AG04449 (cell line): ENCODE data around the gene SMYD3.
"Not testable (repeated sequence)": the region's sequence is repeated elsewhere in the genome, so short reads cannot be mapped to it uniquely, and the experiment has no call there.

Experiments
- CTCF ChIA-PET: fragments of 350-600 bp; formaldehyde crosslinking; extraction: SDS; loops from one replicate; lab custom pipeline; 2021; ENCODE audit warnings: antibody characterized with exemption; lab: Yijun Ruan, JAX
- POLR2A ChIA-PET: fragments of 400-600, 350-600 bp; formaldehyde crosslinking; extraction: SDS; loops from one replicate; lab custom pipeline; 2020; ENCODE audit warnings: antibody characterized with exemption, inconsistent platforms; lab: Yijun Ruan, JAX
- DNase-seq: peaks from one replicate; pipeline ENCODE4 v3.0.0-alpha.2; 2010; ENCODE audit warnings: low read depth, low spot score
- H3K4me3 ChIP-seq: 2 replicates; pipeline ENCODE4 v1.5.1; 2011; ENCODE audit warnings: low read depth, mild to moderate bottlenecking, control low read depth, low read length
- TF ChIP-seq, protein P1 (sequence below): IDR thresholded peaks from one replicate; pipeline ENCODE4 v1.5.1; 2011; ENCODE audit warnings: mild to moderate bottlenecking, moderate library complexity, low read length, control low read depth, inconsistent platforms; ENCODE audit not compliant: insufficient read depth; ENCODE audit errors: missing control alignments

SMYD3 gene

DNA sequence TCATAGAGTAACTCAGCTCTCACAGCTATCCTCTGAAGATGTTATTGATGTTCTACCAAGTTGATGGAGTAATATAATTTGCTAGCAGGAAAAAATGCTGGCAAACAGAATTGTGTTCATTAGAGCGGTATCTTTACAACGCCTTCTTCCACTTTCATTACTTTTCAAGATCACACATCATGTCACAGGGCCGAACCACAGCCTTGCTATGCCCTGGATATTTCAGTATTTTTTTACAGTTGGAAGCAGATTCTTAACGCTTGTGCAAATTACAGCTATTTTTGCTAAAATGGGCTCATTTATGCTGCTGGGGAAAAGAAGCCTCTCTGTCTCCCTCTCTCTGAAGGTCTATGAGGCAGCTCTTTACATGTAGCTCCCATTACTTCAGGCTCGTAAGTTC is 720.1 kb downstream of the SMYD3 start:
- CTCF ChIA-PET = interaction anchor here (0.7 to 1.2 kb wide), 3 partner anchors 8 to 605 kb away, joined by 3 read pairs; no protein-coding TSS in a partner anchor
- H3K4me3 ChIP-seq = no peak overlapping the region
- DNase-seq = no peak
- POLR2A ChIA-PET = no interaction called here
- TF ChIP-seq, protein P1, sequence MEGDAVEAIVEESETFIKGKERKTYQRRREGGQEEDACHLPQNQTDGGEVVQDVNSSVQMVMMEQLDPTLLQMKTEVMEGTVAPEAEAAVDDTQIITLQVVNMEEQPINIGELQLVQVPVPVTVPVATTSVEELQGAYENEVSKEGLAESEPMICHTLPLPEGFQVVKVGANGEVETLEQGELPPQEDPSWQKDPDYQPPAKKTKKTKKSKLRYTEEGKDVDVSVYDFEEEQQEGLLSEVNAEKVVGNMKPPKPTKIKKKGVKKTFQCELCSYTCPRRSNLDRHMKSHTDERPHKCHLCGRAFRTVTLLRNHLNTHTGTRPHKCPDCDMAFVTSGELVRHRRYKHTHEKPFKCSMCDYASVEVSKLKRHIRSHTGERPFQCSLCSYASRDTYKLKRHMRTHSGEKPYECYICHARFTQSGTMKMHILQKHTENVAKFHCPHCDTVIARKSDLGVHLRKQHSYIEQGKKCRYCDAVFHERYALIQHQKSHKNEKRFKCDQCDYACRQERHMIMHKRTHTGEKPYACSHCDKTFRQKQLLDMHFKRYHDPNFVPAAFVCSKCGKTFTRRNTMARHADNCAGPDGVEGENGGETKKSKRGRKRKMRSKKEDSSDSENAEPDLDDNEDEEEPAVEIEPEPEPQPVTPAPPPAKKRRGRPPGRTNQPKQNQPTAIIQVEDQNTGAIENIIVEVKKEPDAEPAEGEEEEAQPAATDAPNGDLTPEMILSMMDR = no peak

DNA sequence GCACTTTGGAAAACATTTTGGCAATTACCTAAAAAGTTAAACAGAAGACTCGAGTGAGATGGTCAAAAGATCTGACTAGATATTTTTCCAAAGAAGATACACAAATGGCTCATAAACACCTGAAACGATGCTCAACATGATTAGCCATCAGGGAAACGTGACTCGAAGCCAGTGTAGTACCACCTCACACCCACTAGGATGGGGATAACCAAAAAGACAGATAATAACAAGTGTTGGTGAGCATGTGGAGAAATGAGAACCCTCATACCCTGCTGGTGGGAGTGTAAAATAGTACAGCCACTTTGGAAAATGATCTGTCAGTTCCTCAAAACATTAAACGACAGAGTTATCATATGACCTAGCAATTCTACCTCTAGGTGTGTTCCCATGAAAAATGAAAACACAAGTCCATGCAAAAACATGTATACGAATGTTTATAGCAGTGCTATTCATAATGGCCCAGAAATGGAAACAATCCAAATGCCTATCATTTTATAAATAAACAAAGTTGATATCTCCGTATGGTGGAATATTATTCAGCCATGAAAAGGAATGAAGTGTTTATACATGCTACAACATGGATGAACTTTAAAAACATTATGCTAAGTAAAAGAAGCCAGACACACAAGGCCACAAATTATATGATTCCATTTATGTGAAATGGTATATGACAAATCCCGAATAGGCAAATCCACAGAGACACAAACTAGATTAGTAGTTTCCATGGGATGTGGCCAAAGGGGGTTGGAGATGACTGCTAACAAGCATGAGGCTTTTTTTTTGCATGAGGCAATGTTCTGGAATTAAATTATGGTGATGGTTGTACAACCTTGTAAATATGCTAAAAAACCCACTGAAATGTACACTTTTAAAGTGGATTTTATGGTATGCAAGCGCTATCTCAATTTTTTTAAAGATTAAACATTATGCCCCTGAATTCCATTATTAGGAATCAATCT is 727.0 kb downstream of the SMYD3 start:
- DNase-seq = no peak
- TF ChIP-seq, protein P1 = no peak
- ChIA-PET POLR2A (no interaction called here), CTCF (no interaction called here)
- no peak overlapping the region for H3K4me3 ChIP-seq

DNA sequence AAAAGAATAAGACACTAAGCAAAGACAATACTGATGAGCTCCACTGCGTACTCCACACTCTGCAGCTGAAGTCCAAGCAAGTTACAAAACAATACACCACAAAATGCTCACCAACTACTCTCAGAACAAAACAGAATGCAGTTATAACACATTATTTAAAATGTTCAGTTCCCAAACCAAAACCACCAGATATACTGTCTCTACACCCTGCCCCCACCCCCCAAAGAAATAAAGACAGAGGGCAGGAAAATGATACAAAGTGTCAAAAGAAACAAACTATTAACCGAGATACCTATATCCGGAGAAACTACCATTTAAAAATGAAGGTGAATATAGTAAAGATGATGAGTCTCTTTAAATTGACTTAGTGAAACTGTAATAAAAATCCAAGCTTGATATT is 729.3 kb downstream of the SMYD3 start:
- TF ChIP-seq, protein P1 = no peak
- H3K4me3 ChIP-seq = no peak overlapping the region
- POLR2A ChIA-PET = no interaction called here
- CTCF ChIA-PET = interaction anchor here (0.5 kb wide), 1 partner anchor 959 kb away, joined by 3 read pairs; no protein-coding TSS in a partner anchor
- no peak for DNase-seq

DNA sequence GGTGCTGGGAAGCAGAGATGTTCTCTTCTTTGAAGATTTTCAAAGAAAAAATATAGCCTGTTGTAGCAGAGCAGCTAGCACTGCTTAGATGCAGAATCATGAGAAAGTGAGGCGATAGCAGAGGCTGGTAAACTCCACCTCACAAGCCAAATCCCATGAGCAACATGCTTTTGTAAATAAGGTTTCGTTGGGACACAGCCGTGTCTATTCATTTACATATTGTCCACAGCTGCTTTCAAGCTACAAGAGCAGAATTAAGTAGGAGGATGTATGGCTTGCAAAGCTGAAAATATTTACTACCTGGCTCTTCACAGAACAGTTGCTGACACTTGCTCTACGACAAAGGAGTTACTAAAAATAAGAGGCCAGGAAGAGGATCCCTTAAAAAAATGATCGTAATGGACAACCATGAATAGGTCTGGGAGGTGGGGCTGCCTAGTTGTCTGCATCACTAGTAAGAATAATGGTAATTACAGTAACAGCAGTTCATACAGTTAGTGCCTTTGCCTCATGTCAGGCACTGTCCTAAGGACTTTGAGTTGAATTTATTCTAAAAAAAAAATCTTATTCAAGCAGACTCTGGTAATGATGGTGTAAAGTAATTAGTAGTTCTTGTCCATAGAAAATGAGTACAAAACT is 730.3 kb downstream of the SMYD3 start:
- ChIA-PET POLR2A (no interaction called here), CTCF (no interaction called here)
- no peak overlapping the region for H3K4me3 ChIP-seq
- DNase-seq = no peak
- TF ChIP-seq, protein P1 = no peak

DNA sequence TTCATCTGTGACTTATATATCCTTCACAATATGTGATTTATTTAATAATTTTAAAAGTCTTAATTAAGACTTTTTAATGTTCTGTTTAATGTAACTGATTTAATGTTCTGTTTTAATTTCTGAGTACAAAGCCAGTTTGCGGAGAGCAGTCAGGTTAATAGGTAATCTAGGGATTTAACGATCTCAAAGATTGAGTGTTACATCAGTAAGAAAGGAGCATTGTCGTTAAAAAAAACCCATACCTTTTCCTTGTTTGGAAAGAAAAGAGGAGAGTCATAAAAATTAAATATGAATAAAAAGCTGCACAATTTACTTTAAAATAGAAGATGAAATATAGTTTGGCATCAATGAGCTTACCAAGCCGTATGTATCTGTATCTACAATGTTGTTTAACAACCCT is 730.9 kb downstream of the SMYD3 start:
- DNase-seq = no peak
- TF ChIP-seq, protein P1 = no peak
- no peak overlapping the region for H3K4me3 ChIP-seq
- ChIA-PET POLR2A (no interaction called here), CTCF (no interaction called here)

DNA sequence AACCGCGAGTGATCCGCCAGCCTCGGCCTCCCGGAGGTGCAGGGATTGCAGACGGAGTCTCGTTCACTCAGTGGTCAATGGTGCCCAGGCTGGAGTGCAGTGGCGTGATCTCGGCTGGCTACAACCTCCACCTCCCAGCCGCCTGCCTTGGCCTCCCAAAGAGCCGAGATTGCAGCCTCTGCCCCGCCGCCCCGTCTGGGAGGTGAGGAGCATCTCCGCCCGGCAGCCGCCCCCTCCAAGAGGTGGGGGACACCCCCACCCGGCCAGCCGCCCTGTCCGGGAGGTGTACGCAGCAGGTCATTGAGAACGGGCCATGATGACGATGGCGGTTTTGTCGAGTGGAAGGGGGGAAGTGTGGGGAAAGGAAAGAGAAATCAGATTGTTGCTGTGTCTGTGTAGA is 732.1 kb downstream of the SMYD3 start:
- DNase-seq, H3K4me3 ChIP-seq, CTCF ChIA-PET, POLR2A ChIA-PET: not testable (repeated sequence)
